Thyroid gland (tissue), 4 donors: ENCODE data around the gene MMAB.

Experiments used
- POLR2A ChIP-seq, 2 donors: fragments of 450-650 bp; IDR thresholded peaks; one replicate each; pipeline ENCODE4 v1.6.1; 2017; ENCODE audit warnings: antibody characterized with exemption in 2 of 2, mild to moderate bottlenecking in 2 of 2, moderate library complexity in 1 of 2
- TF ChIP-seq, protein P1 (sequence below), 6 experiments: fragments of 200-600 bp in 3 of 6; fragments of 450-650 bp in 3 of 6; sonication (generic) in 3 of 6; IDR thresholded peaks; one replicate each; pipeline ENCODE4 v1.5.1; 2016 to 2019; ENCODE audit warnings: antibody characterized with exemption in 6 of 6, mild to moderate bottlenecking in 2 of 6, inconsistent platforms in 1 of 6, moderate library complexity in 1 of 6

- TF ChIP-seq, protein P1, sequence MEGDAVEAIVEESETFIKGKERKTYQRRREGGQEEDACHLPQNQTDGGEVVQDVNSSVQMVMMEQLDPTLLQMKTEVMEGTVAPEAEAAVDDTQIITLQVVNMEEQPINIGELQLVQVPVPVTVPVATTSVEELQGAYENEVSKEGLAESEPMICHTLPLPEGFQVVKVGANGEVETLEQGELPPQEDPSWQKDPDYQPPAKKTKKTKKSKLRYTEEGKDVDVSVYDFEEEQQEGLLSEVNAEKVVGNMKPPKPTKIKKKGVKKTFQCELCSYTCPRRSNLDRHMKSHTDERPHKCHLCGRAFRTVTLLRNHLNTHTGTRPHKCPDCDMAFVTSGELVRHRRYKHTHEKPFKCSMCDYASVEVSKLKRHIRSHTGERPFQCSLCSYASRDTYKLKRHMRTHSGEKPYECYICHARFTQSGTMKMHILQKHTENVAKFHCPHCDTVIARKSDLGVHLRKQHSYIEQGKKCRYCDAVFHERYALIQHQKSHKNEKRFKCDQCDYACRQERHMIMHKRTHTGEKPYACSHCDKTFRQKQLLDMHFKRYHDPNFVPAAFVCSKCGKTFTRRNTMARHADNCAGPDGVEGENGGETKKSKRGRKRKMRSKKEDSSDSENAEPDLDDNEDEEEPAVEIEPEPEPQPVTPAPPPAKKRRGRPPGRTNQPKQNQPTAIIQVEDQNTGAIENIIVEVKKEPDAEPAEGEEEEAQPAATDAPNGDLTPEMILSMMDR (IDR thresholded peaks at IDR 0.05): no peak
- TF ChIP-seq POLR2A (IDR thresholded peaks at IDR 0.05): no peak
These were observed 27.2 kb upstream of the MMAB start for GRCh38 chr12:109600481-109600880.
